Measurements from ENCODE around the gene WDR41.
"Not testable (repeated sequence)": the region's sequence is repeated elsewhere in the genome, so short reads cannot be mapped to it uniquely, and the experiment has no call there.

Gene WDR41

GRCh38 chr5:77407152-77407551 lies 85.0 kb downstream of the WDR41 start:
- no peak for DNase-seq (ENCODE audit: low spot score)

GRCh38 chr5:77402796-77403195 lies 89.3 kb downstream of the WDR41 start:
- no peak for DNase-seq (ENCODE audit: low spot score)

- no peak for DNase-seq (ENCODE audit: low spot score)
Measured at GRCh38 chr5:77400645-77401044, 91.5 kb downstream of the WDR41 start.

GRCh38 chr5:77398896-77399295 lies 93.2 kb downstream of the WDR41 start:
- DNase-seq (ENCODE audit: low spot score): no peak

- no peak for DNase-seq (ENCODE audit: low spot score)
Measured at GRCh38 chr5:77398458-77398857, 93.7 kb downstream of the WDR41 start.

- no peak for DNase-seq (ENCODE audit: low spot score)
Measured at GRCh38 chr5:77397686-77398292, 94.3 kb downstream of the WDR41 start.

- no peak for DNase-seq (ENCODE audit: low spot score)
Measured at GRCh38 chr5:77396017-77396416, 96.1 kb downstream of the WDR41 start.

GRCh38 chr5:77394064-77394715 lies 97.9 kb downstream of the WDR41 start:
- DNase-seq (ENCODE audit: low spot score): no peak

GRCh38 chr5:77391240-77391765 lies 100.8 kb downstream of the WDR41 start:
- no peak for DNase-seq (ENCODE audit: low spot score)

GRCh38 chr5:77390795-77391194 lies 101.3 kb downstream of the WDR41 start:
- DNase-seq (ENCODE audit: low spot score): no peak

- no peak for DNase-seq (ENCODE audit: low spot score)
Measured at GRCh38 chr5:77390221-77390620, 101.9 kb downstream of the WDR41 start.

GRCh38 chr5:77389746-77390145 lies 102.4 kb downstream of the WDR41 start:
- no peak for DNase-seq (ENCODE audit: low spot score)

- DNase-seq (ENCODE audit: low spot score): not testable (repeated sequence)
Measured at GRCh38 chr5:77386340-77386739, 105.8 kb downstream of the WDR41 start.

GRCh38 chr5:77383336-77383735 lies 108.8 kb downstream of the WDR41 start:
- not testable (repeated sequence) for DNase-seq (ENCODE audit: low spot score)

Data from LoVo (cell line).